NK-92 treated with Interleukin-12 subunit alpha and Interleukin-12 subunit beta, amount 100 ng/mL, for 24 hours (cell line): ENCODE results near the gene PGM2.
"Not testable (repeated sequence)": the region's sequence is repeated elsewhere in the genome, so short reads cannot be mapped to it uniquely, and the experiment has no call there.

ENCODE experiments used
- DNase-seq: peaks from one replicate; lab custom pipeline; 2025; lab: John Stamatoyannopoulos, UW

Gene PGM2

DNA sequence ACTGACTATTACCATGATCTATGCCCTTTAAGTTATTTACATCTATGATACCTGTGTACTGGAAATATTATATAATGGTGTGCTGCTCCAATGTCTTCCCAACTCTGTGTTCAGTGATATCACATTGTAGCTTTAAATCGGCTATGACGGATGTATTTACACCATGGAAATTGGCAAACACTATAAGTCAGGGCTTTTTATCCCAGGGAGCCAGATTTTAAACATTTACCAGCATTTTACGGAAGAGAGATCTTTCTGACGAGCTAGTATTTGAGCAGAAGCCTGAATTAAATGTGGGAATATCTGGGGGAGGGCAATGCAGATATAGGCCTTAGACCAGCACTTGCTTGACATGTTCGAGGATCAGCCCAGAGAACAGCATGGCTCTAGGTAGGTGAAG lies 7.7 kb upstream of the PGM2 start:
- DNase-seq, result no peak

DNA sequence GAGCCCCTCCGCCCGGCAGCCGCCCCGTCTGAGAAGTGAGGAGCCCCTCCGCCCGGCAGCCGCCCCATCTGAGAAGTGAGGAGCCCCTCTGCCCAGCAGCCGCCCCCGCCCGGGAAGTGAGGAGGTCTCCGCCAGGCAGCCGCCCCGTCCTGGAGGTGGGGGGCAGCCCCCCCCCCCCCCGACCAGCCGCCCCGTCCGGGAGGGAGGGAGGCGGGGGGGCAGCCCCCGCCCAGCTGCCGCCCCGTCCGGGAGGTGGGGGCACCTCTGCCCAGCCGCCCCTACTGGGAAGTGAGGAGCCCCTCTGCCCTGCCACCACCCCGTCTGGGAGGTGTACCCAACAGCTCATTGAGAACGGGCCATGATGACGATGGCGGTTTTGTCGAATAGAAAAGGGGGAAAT lies 6.0 kb upstream of the PGM2 start:
- DNase-seq, result not testable (repeated sequence)

DNA sequence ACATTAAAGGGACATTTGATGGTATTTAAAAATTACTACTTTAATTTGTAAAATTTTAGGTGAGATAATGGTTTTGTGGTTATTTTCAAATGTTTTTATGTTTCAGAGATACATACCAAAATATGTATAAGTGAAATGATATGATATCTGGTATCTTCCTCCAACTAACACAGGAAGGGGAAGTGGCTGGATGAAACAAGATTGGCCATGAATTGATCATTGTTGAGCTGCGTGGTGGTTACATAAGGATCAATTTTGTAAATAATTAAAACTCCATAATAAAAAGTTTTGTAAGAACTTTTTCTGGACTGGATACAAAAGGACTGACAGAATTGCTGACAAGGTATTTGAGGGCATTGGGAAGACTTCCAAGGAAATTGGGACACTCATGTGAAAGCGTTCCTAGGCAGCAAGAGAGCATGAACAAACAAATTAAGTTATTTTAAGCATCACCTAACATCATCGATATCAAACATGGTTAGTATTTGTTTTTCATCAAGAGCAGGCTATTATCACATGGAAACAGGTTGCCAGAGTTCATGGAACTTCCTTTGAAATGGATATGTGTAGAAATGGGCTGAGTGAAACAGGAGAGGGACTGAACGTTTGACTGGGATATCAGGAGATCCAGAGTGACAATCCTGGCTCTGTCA lies 4.4 kb upstream of the PGM2 start:
- DNase-seq, result no peak

DNA sequence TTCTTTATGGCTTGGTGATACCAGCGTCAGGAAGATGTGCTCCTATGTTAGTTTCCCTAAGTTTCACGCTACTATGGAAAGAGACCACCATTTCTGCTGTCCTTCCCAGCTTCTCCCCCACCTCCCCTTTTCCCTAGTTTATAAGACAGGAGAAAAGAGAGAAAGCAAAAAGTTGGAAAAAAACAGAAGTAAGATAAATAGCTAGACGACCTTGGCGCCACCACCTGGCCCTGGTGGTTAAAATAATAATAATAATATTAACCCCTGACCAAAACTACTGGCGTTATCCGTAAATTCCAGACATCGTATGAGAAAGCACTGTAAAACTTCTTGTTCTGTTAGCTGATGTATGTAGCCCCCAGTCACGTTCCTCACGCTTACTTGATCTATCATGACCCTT lies 985 bp upstream of the PGM2 start:
- not testable (repeated sequence) for DNase-seq

DNA sequence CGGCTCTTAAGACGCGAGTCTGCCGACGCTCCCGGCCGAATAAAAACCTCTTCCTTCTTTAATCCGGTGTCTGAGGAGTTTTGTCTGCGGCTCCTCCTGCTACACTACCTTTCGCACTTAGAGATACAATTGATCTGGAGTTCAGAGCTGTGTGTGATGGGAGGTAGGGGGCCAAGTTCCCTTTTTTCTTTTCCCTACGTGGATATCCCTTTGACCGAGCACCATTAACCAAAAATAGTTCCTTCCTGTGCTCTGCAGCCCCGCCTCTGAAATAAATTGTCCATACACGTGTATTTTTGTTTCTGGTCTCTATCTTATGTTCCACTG lies 555 bp upstream of the PGM2 start:
- DNase-seq, result no peak

DNA sequence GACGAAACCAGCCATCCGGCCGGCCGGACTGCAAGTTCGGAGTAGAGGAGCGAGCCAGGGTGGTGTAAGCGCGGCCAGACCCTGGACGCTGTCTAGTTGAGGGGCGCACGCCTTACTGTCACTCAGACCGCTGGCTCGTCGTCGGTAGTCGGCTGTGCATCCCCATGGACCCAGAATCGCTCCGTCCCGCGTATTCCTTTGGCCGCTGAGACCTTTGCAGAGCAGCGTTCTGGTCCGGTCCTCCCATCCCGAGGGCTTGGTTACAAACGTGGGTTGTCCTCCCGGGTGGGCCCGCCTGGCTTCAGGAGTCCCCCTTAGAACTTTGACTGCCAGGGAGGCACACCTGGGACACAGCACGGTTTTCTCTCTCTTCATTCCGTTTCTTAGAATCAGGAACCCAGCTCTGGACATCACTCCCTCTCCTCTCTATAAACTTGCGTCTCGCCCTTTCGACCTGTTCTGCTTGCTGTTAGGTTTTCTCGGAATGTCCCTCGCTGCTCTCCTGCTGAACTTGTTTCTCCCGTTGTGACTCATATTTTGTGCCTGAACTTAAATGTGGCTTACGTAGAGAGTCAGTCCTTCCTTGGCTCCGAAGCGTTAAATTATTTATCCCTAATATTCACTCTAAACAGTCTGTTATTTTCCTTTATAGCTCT lies 672 bp downstream of the PGM2 start:
- no peak for DNase-seq

DNA sequence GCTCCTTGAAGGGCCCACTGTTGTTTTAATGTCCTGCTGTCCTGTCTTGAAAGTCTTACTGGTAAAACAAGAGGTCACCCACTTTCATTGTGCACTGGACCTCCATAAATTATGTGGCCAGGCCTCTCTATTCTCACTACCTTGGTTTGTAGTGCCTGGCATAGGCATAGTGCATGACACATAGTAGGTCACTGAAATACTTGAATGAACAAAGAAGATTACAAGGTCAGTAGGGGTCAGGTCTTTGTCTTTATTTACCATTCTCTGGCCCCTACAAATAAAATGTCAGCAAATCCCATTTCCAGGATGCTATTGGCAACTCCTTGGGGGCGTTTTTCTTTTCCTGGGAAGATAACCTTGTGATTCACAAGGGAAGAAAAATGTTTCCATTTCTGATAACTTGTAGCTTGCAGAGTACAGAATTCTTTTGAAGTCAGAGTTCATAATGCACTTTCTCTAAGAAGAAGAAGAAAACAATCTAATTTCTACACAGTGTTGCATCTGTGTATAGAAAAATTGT lies 1.4 kb downstream of the PGM2 start:
- no peak for DNase-seq

DNA sequence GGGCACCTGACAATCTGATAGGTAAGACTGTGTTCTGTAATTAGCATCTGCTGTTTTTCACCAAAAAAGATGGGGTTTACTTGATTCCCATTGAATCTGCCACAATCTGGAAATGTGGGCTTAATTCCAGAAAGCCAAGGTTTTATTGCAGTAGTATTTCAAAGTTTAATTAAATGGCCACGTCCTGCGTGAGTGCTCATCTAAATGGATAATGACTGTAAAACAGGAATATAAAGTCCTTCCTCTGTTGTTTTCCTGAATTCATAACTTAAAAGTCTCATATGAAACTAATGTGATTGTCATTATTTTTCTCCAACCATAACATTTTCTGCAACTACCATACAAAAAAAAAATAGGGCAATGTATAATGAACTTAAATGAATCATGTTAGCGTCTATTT lies 2.4 kb downstream of the PGM2 start:
- DNase-seq, result no peak

DNA sequence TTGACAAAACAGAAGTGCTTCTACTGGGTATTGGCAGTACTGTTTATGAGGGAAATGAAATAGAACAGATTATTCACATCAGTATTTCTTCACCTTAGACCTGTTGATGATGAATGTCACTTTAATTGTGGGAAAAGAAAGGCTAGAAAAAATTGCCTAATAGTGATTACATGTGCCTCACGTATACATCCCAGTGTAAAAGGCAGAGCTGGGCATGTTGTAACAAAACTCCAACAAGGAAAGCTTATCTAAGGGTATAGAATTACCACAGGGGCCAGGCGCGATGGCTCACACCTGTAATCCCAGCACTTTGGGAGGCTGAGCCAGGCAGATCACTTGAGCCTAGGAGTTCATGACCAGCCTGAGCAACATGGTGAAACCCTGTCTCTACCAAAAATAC lies 4.2 kb downstream of the PGM2 start:
- no peak for DNase-seq

DNA sequence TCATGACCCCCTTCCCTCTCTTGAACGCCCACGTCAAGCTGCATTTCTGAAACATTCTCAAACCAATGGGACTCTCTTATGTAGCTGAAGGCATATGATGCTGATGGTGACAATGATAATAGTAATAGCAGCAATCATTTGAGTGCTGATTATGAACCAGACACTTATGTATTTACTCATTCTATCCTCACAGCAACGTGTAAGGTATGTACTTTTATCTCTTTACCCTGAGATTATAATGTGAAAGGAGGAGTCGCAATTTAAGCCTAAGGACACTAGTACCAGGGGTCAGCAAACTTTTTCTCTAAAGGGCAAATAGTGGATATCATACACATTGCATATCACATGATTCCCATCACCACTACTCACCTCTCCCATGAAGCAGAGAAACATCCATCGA lies 8.5 kb downstream of the PGM2 start:
- DNase-seq, result no peak

DNA sequence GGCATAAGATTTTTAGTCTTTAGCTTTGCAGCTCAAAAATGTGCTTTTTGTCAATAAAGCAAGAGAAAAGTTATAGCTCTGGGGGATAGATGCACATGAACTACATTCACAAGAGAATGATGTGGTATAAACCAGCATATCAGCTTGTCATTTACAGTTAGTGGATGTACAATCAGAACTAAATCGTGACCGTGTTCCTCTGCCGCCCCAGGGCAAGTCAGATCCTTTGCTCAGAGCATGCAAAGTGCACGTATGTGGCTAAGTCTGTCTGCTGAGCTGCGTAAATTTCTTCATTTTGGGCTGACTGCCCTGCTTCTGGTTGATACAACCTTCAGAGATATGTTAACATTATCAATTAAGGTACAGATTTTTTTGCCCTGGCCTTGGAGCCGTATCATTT lies 9.3 kb downstream of the PGM2 start:
- no peak for DNase-seq

DNA sequence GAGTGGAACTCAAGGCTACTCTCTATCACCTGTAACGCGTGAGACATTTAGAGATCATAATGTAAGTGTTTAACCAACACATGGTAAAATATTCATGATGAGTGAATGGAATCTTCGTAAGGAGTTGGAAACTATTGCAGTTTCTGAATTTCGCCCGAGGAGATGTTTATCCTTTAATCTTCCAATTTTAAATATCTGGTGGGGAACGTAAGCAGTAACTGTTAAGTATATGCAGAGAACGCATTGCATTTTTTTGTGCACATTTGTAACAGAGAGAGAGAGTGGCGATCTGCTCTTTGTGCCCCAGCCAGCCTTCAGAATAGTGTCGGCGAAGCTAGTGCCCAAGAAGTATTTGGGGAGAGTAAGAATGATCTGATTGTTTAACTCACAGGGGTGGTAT lies 9.8 kb downstream of the PGM2 start:
- no peak for DNase-seq

DNA sequence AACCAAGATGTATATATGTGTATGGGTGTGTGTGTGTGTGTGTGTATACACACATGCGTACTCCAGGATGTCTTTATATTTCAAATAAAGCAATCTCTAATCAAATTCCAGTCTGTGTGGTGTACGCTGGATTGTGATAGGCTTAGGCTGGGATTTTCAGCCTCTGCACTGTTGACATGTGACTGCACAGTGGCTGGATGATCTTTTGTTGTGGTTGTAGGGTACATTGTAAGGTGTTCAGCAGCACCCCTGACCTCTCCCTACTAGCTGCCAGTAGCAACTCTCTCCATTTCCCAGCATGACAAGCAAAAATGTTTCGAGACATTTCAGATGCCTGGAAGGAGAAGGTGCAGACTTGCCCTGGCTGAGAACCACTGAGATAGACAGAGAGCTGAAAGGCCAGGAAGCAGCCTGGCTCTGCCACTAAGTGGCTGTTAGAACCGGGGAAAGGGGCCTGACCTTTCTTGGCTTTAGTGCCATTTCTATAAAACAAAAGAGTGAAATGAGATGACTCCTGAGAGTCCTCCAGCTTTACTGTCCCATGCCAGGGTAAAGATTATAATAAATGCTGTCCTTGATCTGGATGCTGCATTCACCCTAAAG lies 10.5 kb downstream of the PGM2 start:
- no peak for DNase-seq

DNA sequence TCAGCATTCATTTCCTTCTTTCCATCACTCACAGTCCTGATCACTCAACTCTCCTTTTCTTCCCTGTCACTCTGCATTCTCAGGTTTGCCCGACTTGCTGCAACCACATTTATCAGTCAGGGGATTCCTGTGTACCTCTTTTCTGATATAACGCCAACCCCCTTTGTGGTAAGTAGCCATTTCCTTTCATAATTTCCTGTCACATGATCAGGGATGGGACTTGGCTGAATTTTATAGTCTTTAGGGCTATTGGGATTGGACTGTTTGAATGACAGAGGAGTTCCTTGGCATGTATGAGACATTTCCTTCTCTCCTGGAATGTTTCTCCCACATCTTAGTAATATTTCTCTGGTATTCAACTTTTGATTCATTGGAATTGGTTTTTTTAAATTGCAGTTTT lies 11.0 kb downstream of the PGM2 start:
- no peak for DNase-seq

DNA sequence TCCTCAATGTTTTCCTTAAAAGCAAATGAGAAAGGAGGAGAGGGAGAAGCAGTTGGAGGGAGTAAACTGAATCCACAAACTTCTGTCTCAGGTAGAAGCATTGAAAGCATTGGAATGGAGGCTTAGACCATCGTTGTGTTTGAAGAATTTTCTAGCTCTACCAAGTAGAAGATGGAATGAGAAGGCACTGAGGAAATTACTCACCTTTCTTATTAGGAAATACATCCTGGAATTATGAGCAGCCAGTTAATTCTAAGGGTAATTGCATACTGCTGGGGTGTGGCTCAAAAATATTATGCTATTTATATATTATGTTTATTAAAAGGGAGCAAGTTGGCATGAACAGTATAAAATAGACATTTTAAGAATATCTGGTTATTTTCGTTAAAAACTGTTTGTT lies 12.9 kb downstream of the PGM2 start:
- no peak for DNase-seq

DNA sequence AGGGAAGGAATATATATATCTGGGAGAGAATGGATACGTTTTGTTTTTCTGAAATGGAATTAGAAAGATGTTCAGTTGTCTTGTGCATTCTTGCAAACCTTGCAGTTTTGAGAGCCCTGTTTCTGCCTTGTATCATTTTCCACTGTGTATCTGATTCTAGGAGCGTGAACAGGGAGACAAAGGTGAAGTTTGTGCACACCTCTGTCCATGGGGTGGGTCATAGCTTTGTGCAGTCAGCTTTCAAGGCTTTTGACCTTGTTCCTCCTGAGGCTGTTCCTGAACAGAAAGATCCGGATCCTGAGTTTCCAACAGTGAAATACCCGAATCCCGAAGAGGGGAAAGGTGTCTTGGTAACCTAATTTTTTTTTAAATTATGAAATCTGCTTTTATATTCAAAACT lies 17.7 kb downstream of the PGM2 start:
- DNase-seq, result no peak

DNA sequence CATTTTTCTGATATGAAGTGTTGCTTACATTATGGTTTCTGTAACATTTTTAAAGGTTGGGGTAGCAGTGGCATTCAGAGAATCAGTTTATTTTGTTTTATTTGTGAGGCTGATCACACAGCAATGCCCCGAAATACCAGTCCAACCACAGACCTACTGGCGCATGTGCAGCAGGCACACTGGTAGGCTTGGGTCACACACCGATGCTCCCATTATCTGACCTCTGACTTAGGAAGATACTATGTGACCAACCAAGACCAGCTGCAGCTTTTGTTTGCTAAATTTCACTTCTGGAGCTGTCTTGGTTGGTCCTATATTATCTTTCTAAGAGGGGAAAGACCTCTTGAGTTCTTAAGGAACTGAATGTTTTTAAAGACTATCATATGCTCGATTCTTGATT lies 18.7 kb downstream of the PGM2 start:
- no peak for DNase-seq

DNA sequence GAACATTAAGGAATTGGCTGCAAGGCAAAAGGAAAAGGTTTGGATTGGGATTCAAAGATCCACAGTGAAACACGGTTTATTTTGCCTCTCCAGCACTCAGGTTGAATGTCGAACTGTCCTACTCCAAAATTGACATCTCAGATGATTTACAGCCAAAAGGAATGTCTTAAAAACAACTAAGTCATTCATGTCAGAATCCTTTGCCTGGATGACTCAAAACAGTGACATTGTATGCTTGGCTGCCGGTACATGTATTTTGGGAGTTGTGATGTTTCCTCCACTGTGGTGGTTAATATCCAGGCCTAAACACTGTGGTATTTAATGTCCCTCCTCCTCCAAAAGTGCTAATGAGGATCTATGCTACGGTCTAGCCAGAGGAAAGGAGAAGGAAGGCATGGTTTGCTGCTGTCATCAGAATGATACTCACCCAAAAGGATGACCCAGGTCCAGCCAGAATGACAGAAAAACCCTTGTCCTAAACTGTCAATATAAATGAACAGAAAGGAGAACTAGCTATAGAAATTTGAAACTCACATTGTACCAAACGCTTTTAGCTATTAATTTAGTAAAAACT lies 20.9 kb downstream of the PGM2 start:
- DNase-seq, result no peak

DNA sequence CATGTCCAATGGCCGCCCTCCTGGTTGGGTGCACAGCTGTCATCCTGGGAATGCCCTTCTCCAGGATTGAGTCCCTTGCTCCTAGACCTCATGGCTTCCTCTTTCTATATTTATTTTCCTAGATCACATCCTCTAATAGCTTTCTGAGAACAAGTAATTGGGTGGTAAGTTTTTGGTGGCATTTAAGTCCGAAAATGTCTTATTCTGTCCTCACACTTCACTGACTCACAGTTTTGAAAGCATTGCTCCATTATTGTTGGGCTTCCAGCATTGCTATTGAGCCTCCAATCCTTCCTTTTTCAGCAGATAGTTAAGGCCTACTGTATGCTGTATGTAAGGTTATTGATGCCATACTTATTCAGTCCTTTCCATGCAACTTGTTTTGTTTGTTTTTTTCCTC lies 25.9 kb downstream of the PGM2 start:
- DNase-seq, result no peak

DNA sequence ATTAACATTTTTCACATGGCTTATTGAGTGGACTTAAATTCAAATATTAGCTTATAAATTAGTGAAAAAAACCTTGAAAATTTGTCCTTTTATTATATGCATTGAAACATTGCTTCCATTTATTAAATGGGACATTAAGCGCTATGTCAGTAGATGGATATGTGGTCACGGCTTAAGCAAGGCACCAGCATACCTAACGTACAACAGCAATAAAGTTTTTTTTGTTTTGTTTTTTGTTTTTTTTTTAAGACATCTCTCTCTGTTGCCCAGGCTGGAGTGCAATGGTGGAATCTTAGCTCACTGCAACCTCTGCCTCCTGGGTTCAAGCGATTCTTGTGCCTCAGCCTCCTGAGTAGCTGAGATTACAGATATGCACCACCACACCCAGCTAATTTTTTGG lies 31.6 kb downstream of the PGM2 start:
- DNase-seq, result no peak

DNA sequence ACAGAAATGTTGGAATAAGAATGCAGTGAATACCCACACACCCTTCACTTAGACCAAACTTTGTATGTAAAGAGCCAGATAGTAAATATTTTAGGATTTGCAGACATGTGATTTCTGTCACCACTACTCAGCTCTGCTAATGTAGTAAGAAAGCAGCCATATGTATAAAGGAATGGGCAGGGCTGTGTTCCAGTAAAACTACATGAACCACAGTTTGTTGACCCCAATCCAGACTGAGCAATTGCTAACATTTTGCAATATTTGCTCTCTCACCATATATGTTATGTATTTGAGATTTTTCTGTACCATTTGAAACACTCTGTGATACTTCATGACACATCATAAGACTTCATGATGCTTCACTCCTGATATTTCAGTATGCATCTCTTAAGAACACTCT lies 32.4 kb downstream of the PGM2 start:
- DNase-seq, result no peak

DNA sequence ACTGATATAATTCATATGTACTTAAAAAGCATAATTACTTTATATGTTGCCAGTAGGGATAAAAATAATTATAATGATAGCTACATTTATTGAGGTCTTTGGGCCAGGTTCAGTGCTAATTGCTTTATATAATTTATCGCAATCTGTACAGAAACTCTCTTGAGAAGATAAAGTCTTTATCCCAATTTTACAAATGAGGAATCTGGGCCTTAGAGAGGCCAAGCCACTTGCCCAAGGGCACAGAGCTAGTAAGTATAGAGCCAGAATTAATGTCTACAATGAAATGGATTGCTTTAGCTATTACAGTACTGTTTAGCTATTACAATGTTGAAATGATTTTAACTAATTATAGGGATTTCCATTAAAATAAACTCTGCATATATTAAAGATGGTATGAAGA lies 33.8 kb downstream of the PGM2 start:
- DNase-seq, result no peak

DNA sequence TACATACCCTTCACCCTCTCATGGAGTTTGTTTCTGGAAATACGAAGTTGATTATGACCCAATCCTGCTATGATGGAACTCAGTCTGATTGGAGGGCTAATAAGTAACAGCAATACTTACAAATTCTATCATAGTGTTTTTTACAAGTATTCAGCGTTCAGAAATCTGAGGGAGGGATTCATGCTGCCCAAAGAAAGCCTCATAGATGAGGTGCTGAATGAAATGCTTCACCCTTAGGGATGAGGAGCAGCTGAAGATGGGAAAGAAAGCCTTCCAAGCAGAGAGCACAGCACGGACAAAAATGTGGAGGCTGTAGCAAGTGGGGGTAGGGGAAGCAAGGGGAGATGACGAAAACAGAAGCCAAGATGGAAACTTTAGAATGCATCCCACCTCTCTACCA lies 36.5 kb downstream of the PGM2 start:
- no peak for DNase-seq

DNA sequence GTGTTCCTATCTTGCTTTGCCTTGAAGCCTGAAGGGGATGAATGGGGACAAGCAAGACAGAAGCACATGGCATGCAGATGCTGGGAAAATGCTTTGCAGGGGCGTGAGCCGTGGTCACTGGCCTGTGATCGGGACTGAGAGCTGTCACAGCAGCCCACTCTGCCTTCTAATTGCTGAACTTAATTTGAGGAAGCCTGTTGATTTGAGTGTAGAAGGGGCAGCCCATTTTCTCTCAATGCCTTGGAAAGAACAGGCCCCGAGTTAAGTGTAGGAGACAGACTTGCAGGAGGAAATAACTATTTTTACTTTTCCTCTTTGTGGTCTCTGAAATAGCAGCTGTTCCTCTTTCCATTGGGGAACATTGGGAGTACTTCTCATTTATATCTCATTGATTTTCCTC lies 38.3 kb downstream of the PGM2 start:
- no peak for DNase-seq
